DOHH2 (cell line): ENCODE data around the gene PLCB3.

ENCODE experiments used
- EZH2phosphoT487 ChIP-seq: fragments of 200-600 bp; sonication (generic); IDR thresholded peaks from 2 replicates; pipeline ENCODE4 v1.6.1; 2017; ENCODE audit warnings: borderline replicate concordance, mild to moderate bottlenecking, antibody characterized with exemption, low read length, moderate library complexity, mixed read lengths
- TF ChIP-seq, protein P1 (sequence below): fragments of 200-600 bp; sonication (generic); IDR thresholded peaks from one replicate; pipeline ENCODE4 v1.5.1; 2014; ENCODE audit warnings: antibody characterized with exemption, mild to moderate bottlenecking, low read depth, low read length; ENCODE audit not compliant: poor library complexity, severe bottlenecking

DNA sequence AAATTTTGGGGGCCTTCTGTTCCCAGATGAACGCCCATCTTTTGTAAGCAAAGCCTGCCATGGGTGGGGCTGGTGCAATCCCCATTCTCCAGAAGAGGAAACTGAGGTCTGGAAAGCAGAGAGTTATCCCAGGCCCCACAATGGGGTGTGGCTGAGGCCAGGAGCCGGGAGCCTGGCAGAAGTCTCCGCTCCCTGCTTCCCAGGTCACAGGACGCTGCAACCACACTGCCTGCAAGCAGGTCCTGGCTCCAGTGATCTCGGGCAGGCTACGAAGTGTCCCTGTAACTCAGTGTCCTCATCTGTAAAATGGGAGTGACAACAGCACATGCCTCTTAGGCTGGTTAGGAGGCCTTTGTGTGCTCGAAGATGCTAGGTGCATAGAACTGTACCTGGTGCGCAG is 1.7 kb downstream of the PLCB3 start:
- TF ChIP-seq, protein P1, sequence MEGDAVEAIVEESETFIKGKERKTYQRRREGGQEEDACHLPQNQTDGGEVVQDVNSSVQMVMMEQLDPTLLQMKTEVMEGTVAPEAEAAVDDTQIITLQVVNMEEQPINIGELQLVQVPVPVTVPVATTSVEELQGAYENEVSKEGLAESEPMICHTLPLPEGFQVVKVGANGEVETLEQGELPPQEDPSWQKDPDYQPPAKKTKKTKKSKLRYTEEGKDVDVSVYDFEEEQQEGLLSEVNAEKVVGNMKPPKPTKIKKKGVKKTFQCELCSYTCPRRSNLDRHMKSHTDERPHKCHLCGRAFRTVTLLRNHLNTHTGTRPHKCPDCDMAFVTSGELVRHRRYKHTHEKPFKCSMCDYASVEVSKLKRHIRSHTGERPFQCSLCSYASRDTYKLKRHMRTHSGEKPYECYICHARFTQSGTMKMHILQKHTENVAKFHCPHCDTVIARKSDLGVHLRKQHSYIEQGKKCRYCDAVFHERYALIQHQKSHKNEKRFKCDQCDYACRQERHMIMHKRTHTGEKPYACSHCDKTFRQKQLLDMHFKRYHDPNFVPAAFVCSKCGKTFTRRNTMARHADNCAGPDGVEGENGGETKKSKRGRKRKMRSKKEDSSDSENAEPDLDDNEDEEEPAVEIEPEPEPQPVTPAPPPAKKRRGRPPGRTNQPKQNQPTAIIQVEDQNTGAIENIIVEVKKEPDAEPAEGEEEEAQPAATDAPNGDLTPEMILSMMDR = no peak
- no peak for TF ChIP-seq EZH2phosphoT487
